Sigmoid colon (tissue), 4 donors: ENCODE measurements around the gene PAQR7.

ENCODE experiments used
- EP300 ChIP-seq, 4 donors: sonication (generic); formaldehyde crosslinking; IDR thresholded peaks; one replicate each; pipeline ENCODE4 v1.6.1; 2017; ENCODE audit warnings: antibody characterized with exemption in 4 of 4
- POLR2A ChIP-seq, 2 donors: fragments of 450-650 bp; IDR thresholded peaks; one replicate each; pipeline ENCODE4 v1.6.1; 2016; ENCODE audit warnings: antibody characterized with exemption in 2 of 2, mild to moderate bottlenecking in 2 of 2, moderate library complexity in 2 of 2
- POLR2AphosphoS5 ChIP-seq, 4 donors: sonication (generic); formaldehyde crosslinking; IDR thresholded peaks; one replicate each; pipeline ENCODE4 v1.6.1; 2017; ENCODE audit warnings: antibody characterized with exemption in 4 of 4
- TF ChIP-seq, protein P1 (sequence below), 4 experiments: fragments of 450-650 bp in 3 of 4; fragments of 200-600 bp in 1 of 4; IDR thresholded peaks; one replicate each; pipeline ENCODE4 v1.5.1; 2016 to 2019; ENCODE audit warnings: antibody characterized with exemption in 4 of 4, mild to moderate bottlenecking in 3 of 4, moderate library complexity in 2 of 4

DNA sequence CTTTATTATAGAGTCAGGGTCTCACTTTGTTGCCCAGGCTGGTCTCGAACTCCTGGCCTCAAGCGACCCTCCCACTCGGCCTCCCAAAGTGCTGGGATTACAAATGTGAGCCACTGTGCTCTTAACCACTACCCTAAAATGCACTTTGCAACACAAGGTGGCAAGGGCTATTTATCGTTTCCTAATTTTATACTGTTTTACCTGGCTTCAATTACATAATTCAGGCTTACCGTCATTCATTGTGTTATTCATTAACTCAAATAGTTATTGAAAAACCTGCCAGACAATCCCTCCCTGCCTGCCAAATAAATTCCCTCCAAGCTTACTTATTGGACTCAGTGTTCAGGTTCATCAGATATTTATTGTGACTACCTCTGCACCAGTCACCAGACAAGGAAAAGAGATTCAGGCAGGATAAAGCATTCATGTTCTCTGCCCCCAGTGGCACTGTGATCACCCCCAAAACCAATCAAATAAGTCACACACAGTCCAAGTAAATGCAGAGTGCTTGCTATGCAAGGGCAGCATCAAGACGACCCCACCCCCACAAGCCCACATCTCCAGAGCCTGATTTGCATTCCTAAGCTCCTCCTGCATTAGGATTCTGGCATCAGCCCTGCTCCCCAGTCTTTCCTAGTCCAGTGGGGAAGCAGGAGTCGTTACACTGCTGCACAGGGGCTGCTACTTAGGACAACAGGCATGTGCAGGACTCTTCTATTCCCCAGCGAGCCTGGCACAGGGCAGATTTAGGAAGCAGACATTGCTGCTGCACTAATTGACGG, 8.1 kb downstream of the PAQR7 start:
- TF ChIP-seq, protein P1, sequence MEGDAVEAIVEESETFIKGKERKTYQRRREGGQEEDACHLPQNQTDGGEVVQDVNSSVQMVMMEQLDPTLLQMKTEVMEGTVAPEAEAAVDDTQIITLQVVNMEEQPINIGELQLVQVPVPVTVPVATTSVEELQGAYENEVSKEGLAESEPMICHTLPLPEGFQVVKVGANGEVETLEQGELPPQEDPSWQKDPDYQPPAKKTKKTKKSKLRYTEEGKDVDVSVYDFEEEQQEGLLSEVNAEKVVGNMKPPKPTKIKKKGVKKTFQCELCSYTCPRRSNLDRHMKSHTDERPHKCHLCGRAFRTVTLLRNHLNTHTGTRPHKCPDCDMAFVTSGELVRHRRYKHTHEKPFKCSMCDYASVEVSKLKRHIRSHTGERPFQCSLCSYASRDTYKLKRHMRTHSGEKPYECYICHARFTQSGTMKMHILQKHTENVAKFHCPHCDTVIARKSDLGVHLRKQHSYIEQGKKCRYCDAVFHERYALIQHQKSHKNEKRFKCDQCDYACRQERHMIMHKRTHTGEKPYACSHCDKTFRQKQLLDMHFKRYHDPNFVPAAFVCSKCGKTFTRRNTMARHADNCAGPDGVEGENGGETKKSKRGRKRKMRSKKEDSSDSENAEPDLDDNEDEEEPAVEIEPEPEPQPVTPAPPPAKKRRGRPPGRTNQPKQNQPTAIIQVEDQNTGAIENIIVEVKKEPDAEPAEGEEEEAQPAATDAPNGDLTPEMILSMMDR (IDR thresholded peaks at IDR 0.05): no peak
- TF ChIP-seq POLR2A (IDR thresholded peaks at IDR 0.05) (no peak), POLR2AphosphoS5 (IDR thresholded peaks at IDR 0.05) (no peak), EP300 (IDR thresholded peaks at IDR 0.05) (no peak)
